ENCODE results near the gene NFIL3.

Gene NFIL3

GRCh38 chr9:91428927-91429351 is 5.3 kb upstream of the NFIL3 start:
- Histone ChIP-seq H3K9me2 (replicated peaks; ENCODE audit: insufficient read depth, low read length) (no peaks in the 10 kb centered on the region), H3K79me2 (ENCODE audit: low read length) (peaks cover 59% of the 10 kb centered on the region), H3K4me2 (ENCODE audit: low read depth, low read length) (peak overlapping the region; percentile 88), H3K36me3 (replicated peaks; ENCODE audit: insufficient read depth, low read length) (no peaks in the 10 kb centered on the region), H2AFZ (ENCODE audit: low read length) (no peak overlapping the region), H4K20me1 (ENCODE audit: insufficient read depth, low read length) (no peaks in the 10 kb centered on the region), H3K27ac (ENCODE audit: low read length) (peak overlapping the region; percentile 92), H3K9ac (ENCODE audit: low read length) (peak overlapping the region; percentile 97), H3K9me3 (replicated peaks; ENCODE audit: insufficient read depth, low read length) (no peaks in the 10 kb centered on the region), H3K27me3 (replicated peaks; ENCODE audit: insufficient read depth, low read length) (no peaks in the 10 kb centered on the region), H3K4me1 (ENCODE audit: low read length) (peaks cover 38% of the 10 kb centered on the region), H3F3A (ENCODE audit: insufficient read depth, low read length) (peaks cover 70% of the 10 kb centered on the region), H3K4me3 (ENCODE audit: low read length) (peak overlapping the region; percentile 86)
- no peak for DNase-seq
- TF ChIP-seq EZH2 (optimal IDR thresholded peaks at IDR 0.05; ENCODE audit: low read depth, low read length) (no peak), EZH2phosphoT487 (IDR thresholded peaks at IDR 0.05; ENCODE audit: low read length) (no peak)
- TF ChIP-seq, protein P1, sequence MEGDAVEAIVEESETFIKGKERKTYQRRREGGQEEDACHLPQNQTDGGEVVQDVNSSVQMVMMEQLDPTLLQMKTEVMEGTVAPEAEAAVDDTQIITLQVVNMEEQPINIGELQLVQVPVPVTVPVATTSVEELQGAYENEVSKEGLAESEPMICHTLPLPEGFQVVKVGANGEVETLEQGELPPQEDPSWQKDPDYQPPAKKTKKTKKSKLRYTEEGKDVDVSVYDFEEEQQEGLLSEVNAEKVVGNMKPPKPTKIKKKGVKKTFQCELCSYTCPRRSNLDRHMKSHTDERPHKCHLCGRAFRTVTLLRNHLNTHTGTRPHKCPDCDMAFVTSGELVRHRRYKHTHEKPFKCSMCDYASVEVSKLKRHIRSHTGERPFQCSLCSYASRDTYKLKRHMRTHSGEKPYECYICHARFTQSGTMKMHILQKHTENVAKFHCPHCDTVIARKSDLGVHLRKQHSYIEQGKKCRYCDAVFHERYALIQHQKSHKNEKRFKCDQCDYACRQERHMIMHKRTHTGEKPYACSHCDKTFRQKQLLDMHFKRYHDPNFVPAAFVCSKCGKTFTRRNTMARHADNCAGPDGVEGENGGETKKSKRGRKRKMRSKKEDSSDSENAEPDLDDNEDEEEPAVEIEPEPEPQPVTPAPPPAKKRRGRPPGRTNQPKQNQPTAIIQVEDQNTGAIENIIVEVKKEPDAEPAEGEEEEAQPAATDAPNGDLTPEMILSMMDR (IDR thresholded peaks at IDR 0.05; ENCODE audit: low read length): no peak

- H3K27me3 ChIP-seq (replicated peaks; ENCODE audit: insufficient read depth, low read length): no peaks in the 10 kb centered on the region
- peak overlapping the region; percentile 88 for H3K4me2 ChIP-seq (ENCODE audit: low read depth, low read length)
- no peaks in the 10 kb centered on the region for H3K9me2 ChIP-seq (replicated peaks; ENCODE audit: insufficient read depth, low read length)
- DNase-seq: peak; percentile 30
- H3K79me2 ChIP-seq (ENCODE audit: low read length): peaks cover 60% of the 10 kb centered on the region
- no peaks in the 10 kb centered on the region for H3K36me3 ChIP-seq (replicated peaks; ENCODE audit: insufficient read depth, low read length)
- peak overlapping the region; percentile 97 for H3K9ac ChIP-seq (ENCODE audit: low read length)
- no peaks in the 10 kb centered on the region for H3K9me3 ChIP-seq (replicated peaks; ENCODE audit: insufficient read depth, low read length)
- no peak overlapping the region for H2AFZ ChIP-seq (ENCODE audit: low read length)
- TF ChIP-seq EZH2 (optimal IDR thresholded peaks at IDR 0.05; ENCODE audit: low read depth, low read length): no peak
- no peak for TF ChIP-seq EZH2phosphoT487 (IDR thresholded peaks at IDR 0.05; ENCODE audit: low read length)
- TF ChIP-seq, protein P1 (IDR thresholded peaks at IDR 0.05; ENCODE audit: low read length): no peak
- H3K4me1 ChIP-seq (ENCODE audit: low read length): peaks cover 37% of the 10 kb centered on the region
- peak overlapping the region; percentile 92 for H3K27ac ChIP-seq (ENCODE audit: low read length)
- peak overlapping the region; percentile 86 for H3K4me3 ChIP-seq (ENCODE audit: low read length)
- H4K20me1 ChIP-seq (ENCODE audit: insufficient read depth, low read length): no peaks in the 10 kb centered on the region
- H3F3A ChIP-seq (ENCODE audit: insufficient read depth, low read length): peaks cover 70% of the 10 kb centered on the region
Observed at GRCh38 chr9:91428436-91428835, 4.8 kb upstream of the NFIL3 start.

DNA sequence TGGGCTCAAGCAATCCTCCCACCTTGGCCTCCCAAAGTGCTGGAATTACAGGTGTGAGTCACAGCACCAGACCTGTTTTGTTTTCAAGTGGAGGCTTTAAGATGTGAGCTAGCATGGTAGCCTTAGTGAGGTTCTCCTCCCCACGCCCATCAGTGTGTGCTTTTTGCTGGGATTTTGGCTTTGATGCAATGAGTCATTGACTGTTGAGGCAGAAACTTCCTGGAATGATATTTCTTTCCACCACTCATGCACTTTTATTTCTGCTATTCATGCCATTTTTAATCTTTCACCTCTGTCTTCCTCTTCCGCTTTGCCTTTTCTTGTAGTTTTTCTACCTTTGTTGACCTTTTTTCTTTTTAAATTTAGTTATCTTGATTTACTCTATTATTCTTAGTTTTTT is 4.2 kb upstream of the NFIL3 start:
- Histone ChIP-seq H3K4me1 (ENCODE audit: low read length) (peaks cover 35% of the 10 kb centered on the region), H3K79me2 (ENCODE audit: low read length) (peaks cover 65% of the 10 kb centered on the region), H3K9me3 (replicated peaks; ENCODE audit: insufficient read depth, low read length) (no peaks in the 10 kb centered on the region), H3K4me2 (ENCODE audit: low read depth, low read length) (peak overlapping the region; percentile 88), H3F3A (ENCODE audit: insufficient read depth, low read length) (peaks cover 71% of the 10 kb centered on the region), H3K27me3 (replicated peaks; ENCODE audit: insufficient read depth, low read length) (no peaks in the 10 kb centered on the region), H3K27ac (ENCODE audit: low read length) (peak overlapping the region; percentile 92), H3K36me3 (replicated peaks; ENCODE audit: insufficient read depth, low read length) (no peaks in the 10 kb centered on the region), H3K4me3 (ENCODE audit: low read length) (peak overlapping the region; percentile 86), H2AFZ (ENCODE audit: low read length) (no peak overlapping the region), H4K20me1 (ENCODE audit: insufficient read depth, low read length) (no peaks in the 10 kb centered on the region), H3K9ac (ENCODE audit: low read length) (peak overlapping the region; percentile 97), H3K9me2 (replicated peaks; ENCODE audit: insufficient read depth, low read length) (no peaks in the 10 kb centered on the region)
- TF ChIP-seq EZH2 (optimal IDR thresholded peaks at IDR 0.05; ENCODE audit: low read depth, low read length) (no peak), EZH2phosphoT487 (IDR thresholded peaks at IDR 0.05; ENCODE audit: low read length) (no peak)
- TF ChIP-seq, protein P1 (IDR thresholded peaks at IDR 0.05; ENCODE audit: low read length): no peak
- peak; percentile 63 for DNase-seq

Measured in MM.1S (cell line).